ENCODE data around the gene CAPN11. TPM values are rescaled to one million over a fixed set of nuclear protein-coding genes. Genes with fewer than 3 reads are reported as not detected.

Gene CAPN11
- total and polyA plus RNA-seq, 4 donors = 0.08 to 0.19 (median 0.09) TPM; not detected in 1

DNA sequence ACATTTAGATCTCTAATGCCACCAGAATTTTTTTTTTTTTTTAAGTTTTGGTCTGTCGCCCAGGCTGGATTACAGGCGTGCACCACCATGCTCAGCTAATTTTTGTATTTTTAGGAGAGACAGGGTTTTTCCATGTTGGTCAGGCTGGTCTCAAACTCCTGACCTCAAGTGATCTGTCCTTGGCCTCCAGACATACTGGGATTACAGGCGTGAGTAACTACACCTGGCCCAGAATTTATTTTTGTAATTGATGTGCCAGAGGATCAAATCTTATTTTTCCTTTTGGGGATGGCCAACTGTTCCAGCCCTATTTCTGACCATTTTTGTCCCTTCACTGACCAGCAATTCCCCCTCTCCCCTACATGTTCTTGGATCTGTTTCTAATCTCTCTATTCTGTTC lies 40.1 kb downstream of the CAPN11 start:
- H3K9ac ChIP-seq (ENCODE audit: low read depth in 1 of 2, low read length in 2 of 2) = no peak overlapping the region
- H3K4me3 ChIP-seq (ENCODE audit: low read depth in 1 of 3, low read length in 3 of 3) = no peak overlapping the region
- H3K27ac ChIP-seq (ENCODE audit: low read depth in 1 of 2, low read length in 2 of 2) = no peak overlapping the region
- no peak for TF ChIP-seq TAF1 (conservative IDR thresholded peaks at IDR 0.05)
- TF ChIP-seq HNF4G (IDR thresholded peaks at IDR 0.05) = no peak
- TF ChIP-seq, protein P1, sequence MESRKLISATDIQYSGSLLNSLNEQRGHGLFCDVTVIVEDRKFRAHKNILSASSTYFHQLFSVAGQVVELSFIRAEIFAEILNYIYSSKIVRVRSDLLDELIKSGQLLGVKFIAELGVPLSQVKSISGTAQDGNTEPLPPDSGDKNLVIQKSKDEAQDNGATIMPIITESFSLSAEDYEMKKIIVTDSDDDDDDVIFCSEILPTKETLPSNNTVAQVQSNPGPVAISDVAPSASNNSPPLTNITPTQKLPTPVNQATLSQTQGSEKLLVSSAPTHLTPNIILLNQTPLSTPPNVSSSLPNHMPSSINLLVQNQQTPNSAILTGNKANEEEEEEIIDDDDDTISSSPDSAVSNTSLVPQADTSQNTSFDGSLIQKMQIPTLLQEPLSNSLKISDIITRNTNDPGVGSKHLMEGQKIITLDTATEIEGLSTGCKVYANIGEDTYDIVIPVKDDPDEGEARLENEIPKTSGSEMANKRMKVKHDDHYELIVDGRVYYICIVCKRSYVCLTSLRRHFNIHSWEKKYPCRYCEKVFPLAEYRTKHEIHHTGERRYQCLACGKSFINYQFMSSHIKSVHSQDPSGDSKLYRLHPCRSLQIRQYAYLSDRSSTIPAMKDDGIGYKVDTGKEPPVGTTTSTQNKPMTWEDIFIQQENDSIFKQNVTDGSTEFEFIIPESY (IDR thresholded peaks at IDR 0.05) = no peak
- no peak for TF ChIP-seq JUND (IDR thresholded peaks at IDR 0.05)
- no peak for TF ChIP-seq FOXA2 (IDR thresholded peaks at IDR 0.05)
- TF ChIP-seq, protein P2, sequence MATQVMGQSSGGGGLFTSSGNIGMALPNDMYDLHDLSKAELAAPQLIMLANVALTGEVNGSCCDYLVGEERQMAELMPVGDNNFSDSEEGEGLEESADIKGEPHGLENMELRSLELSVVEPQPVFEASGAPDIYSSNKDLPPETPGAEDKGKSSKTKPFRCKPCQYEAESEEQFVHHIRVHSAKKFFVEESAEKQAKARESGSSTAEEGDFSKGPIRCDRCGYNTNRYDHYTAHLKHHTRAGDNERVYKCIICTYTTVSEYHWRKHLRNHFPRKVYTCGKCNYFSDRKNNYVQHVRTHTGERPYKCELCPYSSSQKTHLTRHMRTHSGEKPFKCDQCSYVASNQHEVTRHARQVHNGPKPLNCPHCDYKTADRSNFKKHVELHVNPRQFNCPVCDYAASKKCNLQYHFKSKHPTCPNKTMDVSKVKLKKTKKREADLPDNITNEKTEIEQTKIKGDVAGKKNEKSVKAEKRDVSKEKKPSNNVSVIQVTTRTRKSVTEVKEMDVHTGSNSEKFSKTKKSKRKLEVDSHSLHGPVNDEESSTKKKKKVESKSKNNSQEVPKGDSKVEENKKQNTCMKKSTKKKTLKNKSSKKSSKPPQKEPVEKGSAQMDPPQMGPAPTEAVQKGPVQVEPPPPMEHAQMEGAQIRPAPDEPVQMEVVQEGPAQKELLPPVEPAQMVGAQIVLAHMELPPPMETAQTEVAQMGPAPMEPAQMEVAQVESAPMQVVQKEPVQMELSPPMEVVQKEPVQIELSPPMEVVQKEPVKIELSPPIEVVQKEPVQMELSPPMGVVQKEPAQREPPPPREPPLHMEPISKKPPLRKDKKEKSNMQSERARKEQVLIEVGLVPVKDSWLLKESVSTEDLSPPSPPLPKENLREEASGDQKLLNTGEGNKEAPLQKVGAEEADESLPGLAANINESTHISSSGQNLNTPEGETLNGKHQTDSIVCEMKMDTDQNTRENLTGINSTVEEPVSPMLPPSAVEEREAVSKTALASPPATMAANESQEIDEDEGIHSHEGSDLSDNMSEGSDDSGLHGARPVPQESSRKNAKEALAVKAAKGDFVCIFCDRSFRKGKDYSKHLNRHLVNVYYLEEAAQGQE (IDR thresholded peaks at IDR 0.05) = no peak
- no peak for TF ChIP-seq GABPA (IDR thresholded peaks at IDR 0.05 in 1 of 2, conservative IDR thresholded peaks at IDR 0.05 in 1 of 2)
- H3K9me3 ChIP-seq (ENCODE audit: control insufficient read depth in 4 of 4, low read length in 3 of 4) = no peaks in the 10 kb centered on the region
- no peak for DNase-seq (ENCODE audit: low spot score)
- WGBS = 89% methylated on average over 3 of the region's 3 CpGs
- no peaks in the 10 kb centered on the region for H3K27me3 ChIP-seq (ENCODE audit: control insufficient read depth in 4 of 4, insufficient read depth in 4 of 4, low read length in 3 of 4)
- H3K36me3 ChIP-seq (ENCODE audit: control insufficient read depth in 4 of 4, insufficient read depth in 3 of 4, low read depth in 1 of 4, low read length in 3 of 4) = no peaks in the 10 kb centered on the region
- no peaks in the 10 kb centered on the region for H3K4me1 ChIP-seq (ENCODE audit: control insufficient read depth in 4 of 4, insufficient read depth in 4 of 4, low read length in 3 of 4)

DNA sequence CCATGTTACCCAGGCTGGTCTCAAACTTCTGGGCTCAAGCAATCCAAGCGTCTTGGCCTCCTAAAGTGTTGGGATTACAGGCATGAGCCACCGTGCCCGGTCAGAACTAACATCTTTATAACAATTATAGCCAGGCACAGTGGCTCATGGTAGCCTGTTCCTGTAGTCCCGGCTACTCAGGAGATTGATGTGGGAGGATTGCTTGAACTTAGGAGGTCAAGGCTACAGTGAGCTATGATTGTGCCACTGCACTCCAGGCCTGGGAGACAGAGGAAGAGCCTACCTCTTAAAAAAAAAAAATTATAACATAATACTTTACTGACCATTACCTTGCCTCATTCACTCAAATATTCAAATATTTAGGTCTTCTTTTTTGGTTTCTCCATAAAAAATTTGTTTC lies 41.3 kb downstream of the CAPN11 start:
- no peaks in the 10 kb centered on the region for H3K36me3 ChIP-seq (ENCODE audit: control insufficient read depth in 4 of 4, insufficient read depth in 3 of 4, low read depth in 1 of 4, low read length in 3 of 4)
- H3K4me3 ChIP-seq (ENCODE audit: low read depth in 1 of 3, low read length in 3 of 3) = no peak overlapping the region
- H3K27ac ChIP-seq (ENCODE audit: low read depth in 1 of 2, low read length in 2 of 2) = no peak overlapping the region
- no peaks in the 10 kb centered on the region for H3K4me1 ChIP-seq (ENCODE audit: control insufficient read depth in 4 of 4, insufficient read depth in 4 of 4, low read length in 3 of 4)
- no peaks in the 10 kb centered on the region for H3K27me3 ChIP-seq (ENCODE audit: control insufficient read depth in 4 of 4, insufficient read depth in 4 of 4, low read length in 3 of 4)
- no peaks in the 10 kb centered on the region for H3K9me3 ChIP-seq (ENCODE audit: control insufficient read depth in 4 of 4, low read length in 3 of 4)
- DNase-seq (ENCODE audit: low spot score) = no peak
- no peak overlapping the region for H3K9ac ChIP-seq (ENCODE audit: low read depth in 1 of 2, low read length in 2 of 2)
- WGBS = 96% methylated on average over 4 of the region's 4 CpGs
- TF ChIP-seq, protein P3, sequence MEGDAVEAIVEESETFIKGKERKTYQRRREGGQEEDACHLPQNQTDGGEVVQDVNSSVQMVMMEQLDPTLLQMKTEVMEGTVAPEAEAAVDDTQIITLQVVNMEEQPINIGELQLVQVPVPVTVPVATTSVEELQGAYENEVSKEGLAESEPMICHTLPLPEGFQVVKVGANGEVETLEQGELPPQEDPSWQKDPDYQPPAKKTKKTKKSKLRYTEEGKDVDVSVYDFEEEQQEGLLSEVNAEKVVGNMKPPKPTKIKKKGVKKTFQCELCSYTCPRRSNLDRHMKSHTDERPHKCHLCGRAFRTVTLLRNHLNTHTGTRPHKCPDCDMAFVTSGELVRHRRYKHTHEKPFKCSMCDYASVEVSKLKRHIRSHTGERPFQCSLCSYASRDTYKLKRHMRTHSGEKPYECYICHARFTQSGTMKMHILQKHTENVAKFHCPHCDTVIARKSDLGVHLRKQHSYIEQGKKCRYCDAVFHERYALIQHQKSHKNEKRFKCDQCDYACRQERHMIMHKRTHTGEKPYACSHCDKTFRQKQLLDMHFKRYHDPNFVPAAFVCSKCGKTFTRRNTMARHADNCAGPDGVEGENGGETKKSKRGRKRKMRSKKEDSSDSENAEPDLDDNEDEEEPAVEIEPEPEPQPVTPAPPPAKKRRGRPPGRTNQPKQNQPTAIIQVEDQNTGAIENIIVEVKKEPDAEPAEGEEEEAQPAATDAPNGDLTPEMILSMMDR (IDR thresholded peaks at IDR 0.05; ENCODE audit: low read depth, low read length, missing input control) = no peak
- TF ChIP-seq, protein P2 (IDR thresholded peaks at IDR 0.05) = no peak
- TF ChIP-seq NR2F2 (IDR thresholded peaks at IDR 0.05) = no peak
- TF ChIP-seq, protein P4, sequence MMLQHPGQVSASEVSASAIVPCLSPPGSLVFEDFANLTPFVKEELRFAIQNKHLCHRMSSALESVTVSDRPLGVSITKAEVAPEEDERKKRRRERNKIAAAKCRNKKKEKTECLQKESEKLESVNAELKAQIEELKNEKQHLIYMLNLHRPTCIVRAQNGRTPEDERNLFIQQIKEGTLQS (IDR thresholded peaks at IDR 0.05) = no peak
- no peak for TF ChIP-seq FOXA2 (IDR thresholded peaks at IDR 0.05)
- no peak for TF ChIP-seq RXRA (IDR thresholded peaks at IDR 0.05)
- TF ChIP-seq JUND (IDR thresholded peaks at IDR 0.05) = no peak
- TF ChIP-seq HNF4G (IDR thresholded peaks at IDR 0.05) = no peak
- TF ChIP-seq YY1 (IDR thresholded peaks at IDR 0.05) = no peak
- TF ChIP-seq, protein P5, sequence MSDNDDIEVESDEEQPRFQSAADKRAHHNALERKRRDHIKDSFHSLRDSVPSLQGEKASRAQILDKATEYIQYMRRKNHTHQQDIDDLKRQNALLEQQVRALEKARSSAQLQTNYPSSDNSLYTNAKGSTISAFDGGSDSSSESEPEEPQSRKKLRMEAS (IDR thresholded peaks at IDR 0.05) = no peak
- TF ChIP-seq HNF4A (conservative IDR thresholded peaks at IDR 0.05) = no peak
- no peak for TF ChIP-seq RAD21 (IDR thresholded peaks at IDR 0.05)
- no peak for TF ChIP-seq TAF1 (conservative IDR thresholded peaks at IDR 0.05)
- no peak for TF ChIP-seq GABPA (IDR thresholded peaks at IDR 0.05 in 1 of 2, conservative IDR thresholded peaks at IDR 0.05 in 1 of 2)
- no peak for TF ChIP-seq SP1 (IDR thresholded peaks at IDR 0.05)
- TF ChIP-seq FOXA1 (IDR thresholded peaks at IDR 0.05) = no peak
- TF ChIP-seq EGR1 (IDR thresholded peaks at IDR 0.05; ENCODE audit: low read depth in 2 of 2) = no peak
- TF ChIP-seq, protein P1 (IDR thresholded peaks at IDR 0.05) = no peak

Measured in liver (tissue), 9 donors.